HS-27A (cell line): ENCODE measurements around the gene CLDN20.
"Not testable (repeated sequence)": the region's sequence is repeated elsewhere in the genome, so short reads cannot be mapped to it uniquely, and the experiment has no call there.

Experiments used
- DNase-seq: peaks from one replicate; pipeline ENCODE4 v3.0.0-alpha.2; 2012; ENCODE audit warnings: low read depth, missing footprints

Gene CLDN20

GRCh38 chr6:155312950-155313349 lies 49.1 kb downstream of the CLDN20 start:
- not testable (repeated sequence) for DNase-seq

- DNase-seq = peak; percentile 20
Observed at GRCh38 chr6:155313602-155314091, 49.8 kb downstream of the CLDN20 start.

GRCh38 chr6:155314092-155314772 lies 50.4 kb downstream of the CLDN20 start, which contains the start of gene TFB1M:
Gene TFB1M (minus strand): TSS chr6:155314484. CDS start chr6:155314428, 56 bp downstream.
- DNase-seq = peak; percentile 98

GRCh38 chr6:155314773-155315515 lies 51.1 kb downstream of the CLDN20 start:
- DNase-seq = peak; percentile 92

- no peak for DNase-seq
Observed at GRCh38 chr6:155315516-155315871, 51.7 kb downstream of the CLDN20 start.

GRCh38 chr6:155316419-155316818 lies 52.6 kb downstream of the CLDN20 start:
- DNase-seq = no peak

GRCh38 chr6:155317186-155317585 lies 53.4 kb downstream of the CLDN20 start:
- no peak for DNase-seq

GRCh38 chr6:155319902-155320301 lies 56.1 kb downstream of the CLDN20 start:
- no peak for DNase-seq

GRCh38 chr6:155324172-155324571 lies 60.4 kb downstream of the CLDN20 start:
- no peak for DNase-seq

GRCh38 chr6:155324993-155325392 lies 61.2 kb downstream of the CLDN20 start:
- no peak for DNase-seq

- no peak for DNase-seq
Observed at GRCh38 chr6:155325700-155326516, 62.1 kb downstream of the CLDN20 start.
